Heart left ventricle (tissue), 16 donors: ENCODE results near the gene FBXO15. TPM values are rescaled to one million over a fixed set of nuclear protein-coding genes. Genes with fewer than 3 reads are reported as not detected.
A peak's percentile ranks its signal among the peaks of the same experiment; 100 is the strongest.

ENCODE experiments used
- ATAC-seq, 4 donors: fragments of 200-7000 bp; cut with Tn5 transposase; one replicate each; pipeline ENCODE4 v1.9.1; 2020 to 2022; ENCODE audit warnings: moderate library complexity in 4 of 4, mild to moderate bottlenecking in 3 of 4, moderate number of reproducible peaks in 1 of 4
- DNase-seq, 5 donors: peaks; one replicate each; pipeline ENCODE4 v3.0.0-alpha.2; 2020
- H3K27ac ChIP-seq, 12 donors: fragments of 200-600 bp; sonication (generic) in 4 of 12; one replicate each; pipeline versions ENCODE4 v1.5.0 to v1.8.0; 2016 to 2022; ENCODE audit warnings: mild to moderate bottlenecking in 2 of 12
- H3K27me3 ChIP-seq, 9 donors: fragments of 200-600 bp; sonication (generic) in 2 of 9; one replicate each; pipeline versions ENCODE4 v1.5.1 to v1.8.0; 2016 to 2022; ENCODE audit warnings: mild to moderate bottlenecking in 3 of 9
- H3K36me3 ChIP-seq, 9 donors: fragments of 200-600 bp; sonication (generic) in 2 of 9; one replicate each; pipeline versions ENCODE4 v1.5.0 to v1.8.0; 2018 to 2022; ENCODE audit warnings: mild to moderate bottlenecking in 2 of 9
- H3K4me1 ChIP-seq, 12 donors: fragments of 200-600 bp; sonication (generic) in 4 of 12; one replicate each; pipeline versions ENCODE4 v1.5.0 to v1.8.0; 2016 to 2022; ENCODE audit warnings: mild to moderate bottlenecking in 3 of 12
- H3K4me3 ChIP-seq, 12 donors: fragments of 200-600 bp; sonication (generic) in 4 of 12; one replicate each; pipeline versions ENCODE4 v1.5.0 to v1.8.0; 2017 to 2022; ENCODE audit warnings: mild to moderate bottlenecking in 9 of 12, moderate library complexity in 4 of 12
- H3K9me3 ChIP-seq, 12 donors: fragments of 200-600 bp; sonication (generic) in 4 of 12; one replicate each; pipeline versions ENCODE4 v1.5.0 to v1.8.0; 2016 to 2022; ENCODE audit warnings: mild to moderate bottlenecking in 1 of 12
- POLR2A ChIP-seq, 2 donors: fragments of 450-650 bp; IDR thresholded peaks; one replicate each; pipeline ENCODE4 v1.6.1; 2017; ENCODE audit warnings: antibody characterized with exemption in 2 of 2, mild to moderate bottlenecking in 2 of 2, moderate library complexity in 2 of 2
- WGBS, 4 donors: extraction: QIAGEN DNeasy Blood & Tissue Kit in 2 of 4; methylation state at CpG; one replicate each; pipeline versions ENCODE4 v1.1.5 to v1.1.7; 2013 to 2018; 5-methylcytosine and 5-hydroxymethylcytosine counted together
- intact Hi-C, 10 donors: fragments of 100-400 bp; cut with DNase I; formaldehyde crosslinking; loops; one replicate each; pipeline versions ENCODE4 v1.11.1 to v1.14.2; 2022
- polyA plus RNA-seq, 2 donors: library from polyadenylated mRNA; stranded (reverse); fragments of 200-250 nt; gene quantifications; one replicate each; pipeline ENCODE4 v1.2.3, GENCODE V29; 2013
- total RNA-seq, 9 donors: library from RNA; depleted of rRNA in 2 of 9; stranded (reverse); fragments of >200 nt in 2 of 9; fragmentation: NEBNext Ultra II Directional in 3 of 9; extraction: Animal tissue kit (Norgen Biotek cat#: 25700) in 3 of 9; gene quantifications; one replicate each; pipeline versions ENCODE4 v1.1.0 to v1.2.4, GENCODE V29; 2016 to 2023
- TF ChIP-seq, protein P1 (sequence below), 12 donors: fragments of 200-600 bp; sonication (generic) in 4 of 12; IDR thresholded peaks; one replicate each; pipeline versions ENCODE4 v1.5.0 to v1.8.0; 2018 to 2022; ENCODE audit warnings: antibody characterized with exemption in 12 of 12, mild to moderate bottlenecking in 5 of 12
- donor health status: ischemic (EF 13 %, LVEDD 7.1; RV severe dilation, severe dysfunction).
- donor health status: healthy with polysubstance abuse.
- donor health status: DM: no; HTN: yes; CAD: no.
- donor health status: DM: no; HTN: no; CAD: no.
- donor health status: ischemic (EF 25% LVEDD 6.9; RV normal size, moderate dysfunction).
- donor health status: ischemic (EF 25% LVEDD 5.7; RV mildly dilated, moderate dysfunction).
- donor health status: healthy.
- donor health status: DM: yes; HTN: yes; CAD: no.
- donor health status: ischemic (EF 35%, LVEDD 5.7; RV mildly dilated, moderate dysfunction).
- donor health status: nonischemic (EF 11% LVEDD 7.7; RV severe dilation, severe dysfunction).
- donor health status: DM: yes; HTN: yes; CAD: no.
- donor health status: PGD.
- donor health status: ischemic (EF 29% LVEDD 5.4; RV normal size, mild dysfunction).
- donor health status: nonischemic (EF 23%, LVEDD 6.1; RV moderate dilation, normal function).

The FBXO15 gene
- total and polyA plus RNA-seq, 11 donors, result 0.10 to 0.84 (median 0.39) TPM; not detected in 3

DNA sequence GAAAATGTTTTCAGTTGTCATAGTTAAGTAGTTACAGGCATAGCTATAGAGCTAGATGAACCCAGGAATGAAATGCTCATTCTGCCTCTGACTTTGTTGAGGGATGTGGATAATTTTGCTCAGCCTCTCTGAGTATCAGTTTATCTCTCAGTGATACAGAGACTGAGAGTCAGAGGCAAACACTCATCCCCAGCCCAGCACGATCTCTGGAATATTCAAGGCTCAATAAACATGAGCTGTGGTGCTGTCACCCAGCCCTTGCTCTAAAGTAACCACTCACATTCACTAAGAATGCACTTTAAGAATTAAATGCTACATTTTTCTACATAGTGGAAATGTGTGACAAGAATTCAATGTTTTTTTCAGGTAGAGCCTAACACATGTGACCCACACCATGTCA is 31.2 kb upstream of the FBXO15 start:
- TF ChIP-seq POLR2A (IDR thresholded peaks at IDR 0.05), result no peak
- TF ChIP-seq, protein P1, sequence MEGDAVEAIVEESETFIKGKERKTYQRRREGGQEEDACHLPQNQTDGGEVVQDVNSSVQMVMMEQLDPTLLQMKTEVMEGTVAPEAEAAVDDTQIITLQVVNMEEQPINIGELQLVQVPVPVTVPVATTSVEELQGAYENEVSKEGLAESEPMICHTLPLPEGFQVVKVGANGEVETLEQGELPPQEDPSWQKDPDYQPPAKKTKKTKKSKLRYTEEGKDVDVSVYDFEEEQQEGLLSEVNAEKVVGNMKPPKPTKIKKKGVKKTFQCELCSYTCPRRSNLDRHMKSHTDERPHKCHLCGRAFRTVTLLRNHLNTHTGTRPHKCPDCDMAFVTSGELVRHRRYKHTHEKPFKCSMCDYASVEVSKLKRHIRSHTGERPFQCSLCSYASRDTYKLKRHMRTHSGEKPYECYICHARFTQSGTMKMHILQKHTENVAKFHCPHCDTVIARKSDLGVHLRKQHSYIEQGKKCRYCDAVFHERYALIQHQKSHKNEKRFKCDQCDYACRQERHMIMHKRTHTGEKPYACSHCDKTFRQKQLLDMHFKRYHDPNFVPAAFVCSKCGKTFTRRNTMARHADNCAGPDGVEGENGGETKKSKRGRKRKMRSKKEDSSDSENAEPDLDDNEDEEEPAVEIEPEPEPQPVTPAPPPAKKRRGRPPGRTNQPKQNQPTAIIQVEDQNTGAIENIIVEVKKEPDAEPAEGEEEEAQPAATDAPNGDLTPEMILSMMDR (IDR thresholded peaks at IDR 0.05), result no peak

DNA sequence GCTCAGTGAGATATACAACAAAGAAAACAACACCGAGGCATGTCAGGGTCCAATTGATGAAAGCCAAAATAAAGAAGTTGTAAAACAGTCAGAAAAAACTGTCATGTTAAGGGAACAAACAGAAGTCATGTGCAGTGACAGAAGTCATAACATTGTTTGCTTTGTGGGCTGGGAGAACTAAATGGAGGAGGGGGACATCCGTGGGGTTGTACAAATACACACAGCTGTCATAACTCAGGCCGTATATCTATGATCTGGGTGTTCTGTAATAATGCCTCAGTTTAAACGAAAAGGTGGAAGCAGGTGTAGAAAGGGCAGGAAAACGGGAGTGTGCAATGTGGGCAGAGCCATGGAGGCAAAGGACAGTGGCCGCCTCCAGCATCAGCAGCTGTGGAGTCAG is 28.0 kb upstream of the FBXO15 start:
- 73 to 80% (median 75%) methylated on average over 6 of the region's 6 CpGs for WGBS, 4 donors
- peaks cover 0 to 14% (median 0%) of the 10 kb centered on the region in 9 donors for H3K27me3 ChIP-seq
- no peak for ATAC-seq
- TF ChIP-seq, protein P1 (IDR thresholded peaks at IDR 0.05), result no peak
- TF ChIP-seq POLR2A (IDR thresholded peaks at IDR 0.05), result no peak
- no peak for DNase-seq
- H3K27ac ChIP-seq, result no peak overlapping the region
- no peaks in the 10 kb centered on the region for H3K36me3 ChIP-seq
- no peaks in the 10 kb centered on the region for H3K4me1 ChIP-seq
- H3K9me3 ChIP-seq, result no peaks in the 10 kb centered on the region
- intact Hi-C loops, result no loop called here
- H3K4me3 ChIP-seq, result no peak overlapping the region

More for the DNA sequence above, 31.2 kb upstream of the FBXO15 start:
- ATAC-seq (no peak), DNase-seq (no peak)
- Histone ChIP-seq H3K27me3 (peaks cover 0 to 22% (median 0%) of the 10 kb centered on the region in 9 donors), H3K36me3 (no peaks in the 10 kb centered on the region), H3K9me3 (no peaks in the 10 kb centered on the region), H3K4me1 (no peaks in the 10 kb centered on the region), H3K4me3 (no peak overlapping the region), H3K27ac (no peak overlapping the region)
- intact Hi-C loops, result no loop called here
- WGBS, 4 donors, result 78 to 93% (median 85%) methylated on average over 1 of the region's 1 CpG

DNA sequence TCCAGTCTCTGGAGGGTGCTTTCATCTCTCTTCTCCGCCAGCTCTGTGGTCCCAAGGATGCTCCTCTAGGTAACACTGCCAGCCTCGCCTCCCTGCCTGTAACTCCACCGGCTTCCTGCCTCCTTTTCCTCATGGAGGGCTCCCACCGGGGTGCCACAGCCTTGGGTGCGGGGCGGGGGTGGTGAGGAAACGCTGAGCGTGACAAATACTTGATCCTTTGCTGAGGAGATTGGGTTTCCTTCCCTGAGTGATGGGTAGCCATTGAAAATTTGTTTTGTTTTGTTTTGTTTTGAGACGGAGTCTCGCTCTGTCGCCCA is 25.8 kb upstream of the FBXO15 start:
- TF ChIP-seq, protein P1 (IDR thresholded peaks at IDR 0.05), result no peak
- no peak for TF ChIP-seq POLR2A (IDR thresholded peaks at IDR 0.05)
- H3K27ac ChIP-seq, result no peak overlapping the region
- no peaks in the 10 kb centered on the region for H3K9me3 ChIP-seq
- WGBS, 4 donors, result 86 to 88% (median 87%) methylated on average over 11 of the region's 11 CpGs
- H3K4me1 ChIP-seq, result no peaks in the 10 kb centered on the region
- intact Hi-C loops, result no loop called here
- no peaks in the 10 kb centered on the region for H3K36me3 ChIP-seq
- ATAC-seq (no peak), DNase-seq (no peak)
- H3K27me3 ChIP-seq, result peaks cover 0 to 14% (median 0%) of the 10 kb centered on the region in 9 donors
- no peak overlapping the region for H3K4me3 ChIP-seq

DNA sequence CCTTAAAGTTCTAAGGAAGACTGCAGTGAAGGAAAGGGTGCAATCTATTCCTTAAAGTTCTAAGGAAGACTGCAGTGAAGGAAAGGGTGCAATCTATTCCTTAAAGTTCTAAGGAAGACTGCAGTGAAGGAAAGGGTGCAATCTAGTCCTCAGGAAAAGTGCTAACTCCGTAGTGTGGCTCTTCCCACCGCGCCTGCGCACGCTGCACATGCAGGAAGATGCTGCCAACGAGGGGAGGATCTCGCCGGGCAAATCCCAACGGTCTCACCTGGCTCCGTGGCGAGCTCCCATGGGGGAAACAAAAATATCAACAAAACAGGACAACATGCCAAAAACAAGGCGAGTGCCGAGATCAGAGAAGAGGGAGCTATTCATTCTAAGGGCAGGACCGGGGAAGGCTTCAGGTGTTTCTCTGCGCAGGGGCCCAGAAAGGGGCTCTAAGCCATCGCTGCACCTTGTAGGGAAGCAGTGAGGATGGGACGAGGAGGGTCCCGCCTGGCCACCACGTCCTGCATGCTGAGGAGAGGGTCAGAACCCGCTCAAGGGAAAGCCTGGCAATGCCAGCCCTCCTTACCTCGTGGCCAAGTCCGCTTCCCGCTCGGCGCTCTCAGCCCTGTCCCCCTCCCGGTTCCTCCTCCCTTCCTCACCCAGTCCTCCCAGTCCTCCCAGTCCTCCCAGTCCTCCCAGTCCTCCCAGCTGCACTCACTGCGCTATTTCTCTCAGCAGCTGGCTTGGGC is 25.2 kb upstream of the FBXO15 start:
- Histone ChIP-seq H3K4me3 (peak overlapping the region in 2 of 12 donors; percentile 23 to 33), H3K4me1 (no peaks in the 10 kb centered on the region), H3K27ac (no peak overlapping the region), H3K27me3 (peaks cover 0 to 14% (median 0%) of the 10 kb centered on the region in 9 donors), H3K9me3 (no peaks in the 10 kb centered on the region), H3K36me3 (no peaks in the 10 kb centered on the region)
- no peak for ATAC-seq
- DNase-seq, result no peak
- intact Hi-C loops, result no loop called here
- no peak for TF ChIP-seq POLR2A (IDR thresholded peaks at IDR 0.05)
- TF ChIP-seq, protein P1 (IDR thresholded peaks at IDR 0.05), result no peak
- 77 to 87% (median 82%) methylated on average over 27 of the region's 27 CpGs for WGBS, 4 donors
